Heart right ventricle (tissue), 16 donors: ENCODE results near the gene GIMD1. TPM values are rescaled to one million over a fixed set of nuclear protein-coding genes. Genes with fewer than 3 reads are reported as not detected.
A peak's percentile ranks its signal among the peaks of the same experiment; 100 is the strongest.

Experiments
- ATAC-seq, 8 donors: fragments of 200-7000 bp; cut with Tn5 transposase; one replicate each; pipeline ENCODE4 v1.9.1; 2020; ENCODE audit warnings: mild to moderate bottlenecking in 8 of 8, moderate library complexity in 8 of 8, moderate number of reproducible peaks in 1 of 8
- DNase-seq, 2 donors: peaks; one replicate each; pipeline ENCODE4 v3.0.0-alpha.2; 2020
- H3K27ac ChIP-seq, 10 donors: fragments of 200-600 bp; sonication (generic) in 2 of 10; one replicate each; pipeline versions ENCODE4 v1.5.0 to v1.8.0; 2020 to 2022; ENCODE audit warnings: mild to moderate bottlenecking in 3 of 10
- H3K27me3 ChIP-seq, 7 donors: fragments of 200-600 bp; one replicate each; pipeline ENCODE4 v1.8.0; 2021 to 2022; ENCODE audit warnings: mild to moderate bottlenecking in 2 of 7
- H3K36me3 ChIP-seq, 9 donors: fragments of 200-600 bp; sonication (generic) in 1 of 9; one replicate each; pipeline versions ENCODE4 v1.5.0 to v1.8.0; 2020 to 2022; ENCODE audit warnings: mild to moderate bottlenecking in 2 of 9
- H3K4me1 ChIP-seq, 9 donors: fragments of 200-600 bp; sonication (generic) in 1 of 9; one replicate each; pipeline versions ENCODE4 v1.5.0 to v1.8.0; 2020 to 2022; ENCODE audit warnings: mild to moderate bottlenecking in 4 of 9
- H3K4me3 ChIP-seq, 10 donors: fragments of 200-600 bp; sonication (generic) in 2 of 10; one replicate each; pipeline versions ENCODE4 v1.5.0 to v1.8.0; 2020 to 2022; ENCODE audit warnings: mild to moderate bottlenecking in 7 of 10, moderate library complexity in 2 of 10
- H3K9me3 ChIP-seq, 11 donors: fragments of 200-600 bp in 10 of 11; sonication (generic) in 2 of 11; one replicate each; pipeline versions ENCODE4 v1.5.0 to v1.8.0; 2013 to 2022; ENCODE audit warnings: mild to moderate bottlenecking in 2 of 11, control low read depth in 1 of 11, moderate library complexity in 1 of 11
- CTCF ChIP-seq, 9 donors: fragments of 200-600 bp; sonication (generic) in 2 of 9; IDR thresholded peaks; one replicate each; pipeline versions ENCODE4 v1.5.0 to v1.8.0; 2021 to 2022; ENCODE audit warnings: antibody characterized with exemption in 9 of 9, mild to moderate bottlenecking in 5 of 9, moderate library complexity in 1 of 9
- WGBS, 2 donors: extraction: QIAGEN DNeasy Blood & Tissue Kit; methylation state at CpG; one replicate each; pipeline ENCODE4 v1.1.7; 2013; ENCODE audit warnings: inconsistent platforms in 1 of 2; 5-methylcytosine and 5-hydroxymethylcytosine counted together
- intact Hi-C, 10 donors: fragments of 100-400 bp; cut with DNase I; formaldehyde crosslinking; loops; one replicate each; pipeline versions ENCODE4 v1.11.1 to v1.14.2; 2022
- polyA plus RNA-seq, 2 donors: library from polyadenylated mRNA; stranded (reverse); fragments of 200-250 nt; gene quantifications; one replicate each; pipeline ENCODE4 v1.2.3, GENCODE V29; 2013
- total RNA-seq, 10 donors: library from RNA; stranded (reverse); fragmentation: NEBNext Ultra II Directional in 3 of 10; extraction: Animal tissue kit (Norgen Biotek cat#: 25700) in 3 of 10; gene quantifications; one replicate each; pipeline versions ENCODE4 v1.2.1 to v1.2.4, GENCODE V29; 2021 to 2023
- donor health status: Arrhythmogenic right ventricular cardiomyopathy.
- donor health status: ischemic (EF 13 %, LVEDD 7.1; RV severe dilation, severe dysfunction).
- donor health status: healthy with polysubstance abuse.
- donor health status: DM: no; HTN: yes; CAD: no.
- donor health status: DM: no; HTN: no; CAD: no.
- donor health status: ischemic (EF 25% LVEDD 6.9; RV normal size, moderate dysfunction).
- donor health status: ischemic (EF 25% LVEDD 5.7; RV mildly dilated, moderate dysfunction).
- donor health status: healthy.
- donor health status: DM: yes; HTN: yes; CAD: no.
- donor health status: Ischemic cardiomyopathy.
- donor health status: ischemic (EF 35%, LVEDD 5.7; RV mildly dilated, moderate dysfunction).
- donor health status: nonischemic (EF 11% LVEDD 7.7; RV severe dilation, severe dysfunction).
- donor health status: DM: yes; HTN: yes; CAD: no.
- donor health status: PGD.
- donor health status: ischemic (EF 29% LVEDD 5.4; RV normal size, mild dysfunction).
- donor health status: nonischemic (EF 23%, LVEDD 6.1; RV moderate dilation, normal function).

The GIMD1 gene
- total and polyA plus RNA-seq, 12 donors: not detected

- H3K9me3 ChIP-seq: no peaks in the 10 kb centered on the region
- no peaks in the 10 kb centered on the region for H3K27me3 ChIP-seq
- peaks cover 0 to 18% (median 0%) of the 10 kb centered on the region in 9 donors for H3K36me3 ChIP-seq
- ATAC-seq: no peak
- 95 to 100% methylated on average over 1 of the region's 1 CpG for WGBS, 2 donors
- no peak for DNase-seq
- H3K27ac ChIP-seq: no peak overlapping the region
- H3K4me1 ChIP-seq: peaks cover 4 to 40% (median 32%) of the 10 kb centered on the region in 9 donors
- intact Hi-C loops: no loop called here
- no peak for TF ChIP-seq CTCF (IDR thresholded peaks at IDR 0.05)
- no peak overlapping the region for H3K4me3 ChIP-seq
Measured at GRCh38 chr4:106320235-106320634, 48.3 kb downstream of the GIMD1 start.

GRCh38 chr4:106318511-106318910 lies 50.1 kb downstream of the GIMD1 start:
- Histone ChIP-seq H3K27ac (no peak overlapping the region), H3K4me3 (no peak overlapping the region), H3K4me1 (peaks cover 4 to 57% (median 42%) of the 10 kb centered on the region in 9 donors), H3K9me3 (no peaks in the 10 kb centered on the region), H3K27me3 (no peaks in the 10 kb centered on the region), H3K36me3 (peaks cover 0 to 11% (median 0%) of the 10 kb centered on the region in 9 donors)
- no peak for DNase-seq
- no peak for TF ChIP-seq CTCF (IDR thresholded peaks at IDR 0.05)
- intact Hi-C loops: loop anchor here in 1 of 10 donors (5.0 kb wide), 1 partner anchor 49 kb away; the partner anchor contains the start of gene GIMD1
- ATAC-seq: no peak

- no peak for DNase-seq
- intact Hi-C loops: loop anchor here in 1 of 10 donors (5.0 kb wide), 1 partner anchor 49 kb away; the partner anchor contains the start of gene GIMD1
- Histone ChIP-seq H3K4me3 (peak overlapping the region in 6 of 10 donors; percentile 74 to 93 (median 82)), H3K36me3 (peaks cover 0 to 11% (median 0%) of the 10 kb centered on the region in 9 donors), H3K27me3 (no peaks in the 10 kb centered on the region), H3K4me1 (peaks cover 4 to 57% (median 46%) of the 10 kb centered on the region in 9 donors), H3K27ac (no peak overlapping the region), H3K9me3 (no peaks in the 10 kb centered on the region)
- ATAC-seq: no peak
- 73 to 88% methylated on average over 1 of the region's 1 CpG for WGBS, 2 donors
- no peak for TF ChIP-seq CTCF (IDR thresholded peaks at IDR 0.05)
Measured at GRCh38 chr4:106317815-106318214, 50.8 kb downstream of the GIMD1 start.

- no peak for DNase-seq
- Histone ChIP-seq H3K4me3 (peak overlapping the region; percentile 74 to 93 (median 88)), H3K4me1 (peaks cover 4 to 52% (median 40%) of the 10 kb centered on the region in 9 donors), H3K27me3 (no peaks in the 10 kb centered on the region), H3K36me3 (peaks cover 0 to 11% (median 0%) of the 10 kb centered on the region in 9 donors), H3K9me3 (no peaks in the 10 kb centered on the region), H3K27ac (peak overlapping the region; percentile 86 to 97 (median 90))
- WGBS, 2 donors: 3 to 4% methylated on average over 13 of the region's 13 CpGs
- intact Hi-C loops: loop anchor here in 1 of 10 donors (5.0 kb wide), 1 partner anchor 50 kb away; the partner anchor contains the start of gene GIMD1
- TF ChIP-seq CTCF (IDR thresholded peaks at IDR 0.05): no peak
- ATAC-seq: peak in 1 of 8 donors; percentile 1
Measured at GRCh38 chr4:106316773-106317409, 51.7 kb downstream of the GIMD1 start.
